Endodermal cell (in vitro differentiated cells): ENCODE measurements around the gene LCN12. TPM values are rescaled to one million over a fixed set of nuclear protein-coding genes. Genes with fewer than 3 reads are reported as not detected.

Experiments
- DNase-seq: peaks from one replicate; pipeline ENCODE4 v3.0.0-alpha.2; 2017
- H3K27ac ChIP-seq: 2 replicates; pipeline ENCODE4 v1.5.1; 2013; ENCODE audit warnings: mild to moderate bottlenecking, low read depth, low read length, moderate library complexity
- H3K27me3 ChIP-seq: 2 replicates; pipeline ENCODE4 v1.6.1; 2013; ENCODE audit warnings: mild to moderate bottlenecking, low read length, moderate library complexity; ENCODE audit not compliant: insufficient read depth, control insufficient read depth, poor library complexity, severe bottlenecking
- H3K36me3 ChIP-seq: 2 replicates; pipeline ENCODE4 v1.7.0; 2013; ENCODE audit warnings: mild to moderate bottlenecking, low read length, moderate library complexity; ENCODE audit not compliant: control insufficient read depth, insufficient read depth
- H3K4me1 ChIP-seq: one replicate; pipeline ENCODE4 v1.7.0; 2013; ENCODE audit warnings: low read length; ENCODE audit not compliant: control insufficient read depth, insufficient read depth
- H3K4me3 ChIP-seq: 2 replicates; pipeline ENCODE4 v1.5.1; 2013; ENCODE audit warnings: mild to moderate bottlenecking, low read length, moderate library complexity
- H3K9ac ChIP-seq: 2 replicates; pipeline ENCODE4 v1.6.1; 2013; ENCODE audit warnings: mild to moderate bottlenecking, low read length, moderate library complexity; ENCODE audit not compliant: poor library complexity, severe bottlenecking; ENCODE audit errors: extremely low read depth
- H3K9me3 ChIP-seq: 2 replicates; pipeline ENCODE4 v1.6.1; 2013; ENCODE audit warnings: mild to moderate bottlenecking, low read length, moderate library complexity; ENCODE audit not compliant: control insufficient read depth
- H3K27ac Mint-ChIP-seq: 2 replicates; pipeline ENCODE4 v1.8.0; 2020; ENCODE audit warnings: mixed read lengths
- H3K27me3 Mint-ChIP-seq: 2 replicates; pipeline ENCODE4 v1.8.0; 2021; ENCODE audit warnings: mild to moderate bottlenecking, mixed read lengths; ENCODE audit not compliant: insufficient read depth
- H3K36me3 Mint-ChIP-seq: 2 replicates; pipeline ENCODE4 v1.8.0; 2020; ENCODE audit warnings: low read depth, mixed read lengths
- H3K4me1 Mint-ChIP-seq: 2 replicates; pipeline ENCODE4 v1.8.0; 2020; ENCODE audit warnings: mixed read lengths
- H3K4me3 Mint-ChIP-seq: 2 replicates; pipeline ENCODE4 v1.8.0; 2020; ENCODE audit warnings: mild to moderate bottlenecking, moderate library complexity, mixed read lengths
- H3K9me3 Mint-ChIP-seq: 2 replicates; pipeline ENCODE4 v1.8.0; 2020; ENCODE audit warnings: mild to moderate bottlenecking, mixed read lengths
- CTCF ChIP-seq: fragments of 200-600 bp; sonication (generic); conservative IDR thresholded peaks from 2 replicates; pipeline ENCODE4 v1.5.0; 2021; ENCODE audit warnings: antibody characterized with exemption, mild to moderate bottlenecking
- WGBS, 2 experiments: methylation state at CpG; one replicate each; pipeline versions ENCODE4 v1.1.5 to v1.1.7; 2013; ENCODE audit warnings: missing lambda C conversion rate in 2 of 2, mixed read lengths in 1 of 2; ENCODE audit not compliant: insufficient coverage in 1 of 2, insufficient read length in 1 of 2; 5-methylcytosine and 5-hydroxymethylcytosine counted together
- total RNA-seq, 2 donors: library from RNA; stranded (reverse); fragmentation: NEBNext Ultra II Directional in 1 of 2; extraction: Animal tissue kit (Norgen Biotek cat#: 25700) in 1 of 2; gene quantifications; 2 replicates in 1 of 2; 3 replicates in 1 of 2; pipeline ENCODE4 v1.2.1, GENCODE V29; 2021

The LCN12 gene
- total RNA-seq, 2 donors from 2014 or later, result 2.1 to 4.4 TPM

DNA sequence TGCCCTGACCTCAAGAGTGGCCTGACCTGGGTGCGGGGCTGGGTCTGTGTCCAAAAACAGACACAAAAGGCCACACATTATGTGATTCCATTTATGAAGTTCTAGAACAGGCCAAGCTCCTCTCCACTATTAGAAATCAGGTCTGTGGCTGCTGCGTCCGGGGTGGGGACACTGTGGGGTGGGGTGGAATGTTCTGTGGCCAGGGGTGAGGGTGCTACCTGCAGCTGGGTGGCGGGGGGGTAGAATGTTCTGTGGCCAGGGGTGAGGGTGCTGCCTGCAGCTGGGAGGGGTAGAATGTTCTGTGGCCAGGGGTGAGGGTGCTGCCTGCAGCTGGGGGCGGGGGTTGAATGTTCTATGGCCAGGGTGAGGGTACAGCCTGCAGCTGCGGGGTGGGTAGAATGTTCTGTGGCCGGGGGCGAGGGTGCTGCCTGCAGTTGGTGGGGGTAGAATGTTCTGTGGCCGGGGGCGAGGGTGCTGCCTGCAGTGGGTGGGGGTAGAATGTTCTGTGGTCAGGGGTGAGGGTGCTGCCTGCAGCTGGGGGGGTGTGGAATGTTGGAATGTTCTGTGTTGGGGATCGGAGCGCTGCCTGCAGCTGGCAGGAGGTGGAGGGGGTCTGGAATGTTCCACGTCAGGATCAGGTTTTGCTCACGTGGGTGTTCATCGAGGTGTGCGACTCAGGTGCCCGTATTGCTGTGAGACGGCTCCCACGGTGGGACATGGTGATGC is 8.3 kb downstream of the LCN12 start:
- Histone ChIP-seq H3K4me3 (no peak overlapping the region), H3K27ac (no peak overlapping the region), H3K9ac (no peak overlapping the region), H3K27me3 (no peaks in the 10 kb centered on the region), H3K9me3 (no peaks in the 10 kb centered on the region), H3K4me1 (no peaks in the 10 kb centered on the region), H3K36me3 (no peaks in the 10 kb centered on the region)
- H3K27me3 Mint-ChIP-seq, result peaks cover 5% of the 10 kb centered on the region
- no peaks in the 10 kb centered on the region for H3K9me3 Mint-ChIP-seq
- 93 to 94% methylated on average over 3 to 18 of the region's 19 CpGs for WGBS, 2 experiments
- DNase-seq, result no peak
- no peak for TF ChIP-seq CTCF
- H3K36me3 Mint-ChIP-seq, result no peaks in the 10 kb centered on the region
- H3K4me3 Mint-ChIP-seq, result no peak overlapping the region
- no peaks in the 10 kb centered on the region for H3K4me1 Mint-ChIP-seq
- no peak overlapping the region for H3K27ac Mint-ChIP-seq

- no peak for DNase-seq
- H3K4me1 Mint-ChIP-seq, result peaks cover 3% of the 10 kb centered on the region
- H3K9me3 ChIP-seq, result no peaks in the 10 kb centered on the region
- no peaks in the 10 kb centered on the region for H3K36me3 ChIP-seq
- H3K36me3 Mint-ChIP-seq, result no peaks in the 10 kb centered on the region
- no peak for TF ChIP-seq CTCF
- 90 to 94% methylated on average over 12 to 15 of the region's 15 CpGs for WGBS, 2 experiments
- H3K27ac ChIP-seq, result no peak overlapping the region
- H3K4me3 Mint-ChIP-seq, result no peak overlapping the region
- no peaks in the 10 kb centered on the region for H3K9me3 Mint-ChIP-seq
- no peak overlapping the region for H3K27ac Mint-ChIP-seq
- H3K4me1 ChIP-seq, result no peaks in the 10 kb centered on the region
- H3K27me3 ChIP-seq, result no peaks in the 10 kb centered on the region
- no peak overlapping the region for H3K4me3 ChIP-seq
- H3K27me3 Mint-ChIP-seq, result peaks cover 5% of the 10 kb centered on the region
- no peak overlapping the region for H3K9ac ChIP-seq
These were observed 8.8 kb downstream of the LCN12 start for GRCh38 chr9:136960938-136961275.

DNA sequence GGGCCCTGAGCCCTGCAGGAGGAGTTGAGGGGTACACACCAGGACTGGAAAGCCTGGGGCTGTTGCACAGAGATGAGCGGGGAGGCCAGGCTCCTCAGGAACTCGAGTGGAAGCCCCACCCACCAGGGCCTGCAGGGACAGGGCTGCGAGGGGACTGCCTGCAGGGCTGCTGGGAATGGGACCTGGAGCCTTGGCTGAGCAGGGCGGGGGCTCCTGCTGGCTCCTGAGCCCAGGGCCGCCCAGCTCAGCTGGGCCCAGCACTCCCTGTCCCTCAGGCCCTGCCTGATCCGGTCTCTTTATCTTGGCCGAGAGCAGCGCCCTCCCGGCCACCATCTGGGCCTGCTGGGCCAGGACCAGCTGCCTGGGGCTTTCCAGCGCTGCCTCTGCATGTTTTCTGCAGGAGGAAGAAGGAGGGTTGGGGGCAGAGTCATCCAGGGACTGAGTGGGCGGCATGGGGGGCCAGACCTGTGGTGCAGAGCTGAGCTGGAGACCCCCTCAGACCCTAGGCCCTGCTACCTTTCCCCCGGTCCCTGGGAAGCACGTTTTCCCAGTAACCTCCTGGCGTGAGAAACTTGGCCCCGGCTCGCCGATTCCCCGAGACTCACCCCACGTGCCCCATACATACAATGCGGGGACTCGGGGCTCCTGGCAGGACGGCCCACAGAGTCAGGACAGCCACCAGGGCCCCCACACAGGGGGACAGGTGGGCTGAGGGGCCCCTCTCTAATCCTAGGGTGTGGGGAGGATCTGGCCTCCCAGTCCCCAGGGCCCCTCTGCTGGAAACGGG is 9.4 kb downstream of the LCN12 start:
- Mint-ChIP-seq H3K36me3 (no peaks in the 10 kb centered on the region), H3K27me3 (peaks cover 1% of the 10 kb centered on the region), H3K9me3 (no peaks in the 10 kb centered on the region), H3K4me1 (peaks cover 8% of the 10 kb centered on the region), H3K4me3 (no peak overlapping the region), H3K27ac (no peak overlapping the region)
- WGBS, 2 experiments, result 89 to 93% methylated on average over 11 to 23 of the region's 23 CpGs
- Histone ChIP-seq H3K27ac (no peak overlapping the region), H3K4me3 (no peak overlapping the region), H3K27me3 (no peaks in the 10 kb centered on the region), H3K36me3 (no peaks in the 10 kb centered on the region), H3K9ac (no peak overlapping the region), H3K4me1 (no peaks in the 10 kb centered on the region), H3K9me3 (no peaks in the 10 kb centered on the region)
- no peak for DNase-seq
- no peak for TF ChIP-seq CTCF
